HepG2 (cell line): ENCODE measurements around the gene NSMCE1. TPM values are rescaled to one million over a fixed set of nuclear protein-coding genes. Genes with fewer than 3 reads are reported as not detected.

Source experiments
- FOXM1 ChIP-seq: sonication (generic); formaldehyde crosslinking; IDR thresholded peaks from 2 replicates; pipeline ENCODE4 v1.5.0; 2020; ENCODE audit warnings: missing genetic modification reagents
- PRDM15 ChIP-seq: sonication (generic); formaldehyde crosslinking; IDR thresholded peaks from 2 replicates; pipeline ENCODE4 v1.4.0; 2020; ENCODE audit warnings: missing genetic modification reagents
- PRDM4 ChIP-seq: sonication (generic); formaldehyde crosslinking; IDR thresholded peaks from 2 replicates; pipeline ENCODE4 v1.9.0; 2021; ENCODE audit warnings: missing genetic modification reagents, borderline replicate concordance
- TCF12 ChIP-seq, 2 experiments: fragments of 450-650 bp in 1 of 2; sonication (generic) in 1 of 2; formaldehyde crosslinking in 1 of 2; IDR thresholded peaks; 2 replicates each; pipeline versions ENCODE4 v1.6.1 to v1.8.0; 2017 to 2022; ENCODE audit warnings: antibody characterized with exemption in 1 of 2, mild to moderate bottlenecking in 1 of 2, missing genetic modification reagents in 1 of 2, moderate library complexity in 1 of 2
- THAP11 ChIP-seq: IDR thresholded peaks from 2 replicates; pipeline ENCODE4 v1.6.1; 2016; ENCODE audit warnings: missing biosample characterization, missing genetic modification reagents
- THRA ChIP-seq: sonication (generic); formaldehyde crosslinking; IDR thresholded peaks from 2 replicates; pipeline ENCODE4 v1.4.0; 2020; ENCODE audit warnings: missing genetic modification reagents, borderline replicate concordance
- ZBTB14 ChIP-seq: sonication (generic); formaldehyde crosslinking; IDR thresholded peaks from 2 replicates; pipeline ENCODE4 v1.4.0; 2020; ENCODE audit warnings: missing genetic modification reagents
- ZBTB7B ChIP-seq: sonication (generic); formaldehyde crosslinking; IDR thresholded peaks from 2 replicates; pipeline ENCODE4 v1.4.0; 2020; ENCODE audit warnings: missing genetic modification reagents
- ZNF513 ChIP-seq: sonication (generic); formaldehyde crosslinking; conservative IDR thresholded peaks from 2 replicates; pipeline ENCODE4 v1.5.0; 2020; ENCODE audit warnings: missing genetic modification reagents
- ZNF609 ChIP-seq: sonication (generic); formaldehyde crosslinking; IDR thresholded peaks from 2 replicates; pipeline ENCODE4 v1.4.0; 2020; ENCODE audit warnings: mild to moderate bottlenecking, missing genetic modification reagents, borderline replicate concordance
- ZNF75D ChIP-seq: sonication (generic); formaldehyde crosslinking; IDR thresholded peaks from 2 replicates; pipeline ENCODE4 v1.8.1; 2023; ENCODE audit warnings: missing genetic modification reagents, mild to moderate bottlenecking, borderline replicate concordance
- polyA plus RNA-seq, 8 experiments: library from polyadenylated mRNA; depleted of rRNA in 3 of 8; stranded (reverse) in 7 of 8; unstranded in 1 of 8; fragments of >200 nt; fragmentation: Illumina TruSeq in 4 of 8; extraction: Trizol in 4 of 8; gene quantifications; 2 replicates each; pipeline versions ENCODE4 v1.2.1 to v1.2.3, GENCODE V29; 2011 to 2016; ENCODE audit warnings: low read depth in 4 of 8, missing spikeins in 1 of 8, mixed read lengths in 1 of 8; ENCODE audit not compliant: insufficient read depth in 1 of 8
- total RNA-seq, 5 experiments: library from RNA; depleted of rRNA; stranded (reverse); fragments of >200 nt; fragmentation: Illumina TruSeq; extraction: Trizol; gene quantifications; 2 replicates each; pipeline ENCODE4 v1.2.3, GENCODE V29; 2016; ENCODE audit warnings: low read depth in 1 of 5

The NSMCE1 gene
- total and polyA plus RNA-seq, 2 of the 13 experiments (the other 11 are each of a cell fraction or from before 2014, with no cell fraction given): 42.7 to 52.9 TPM

GRCh38 chr16:27273670-27274423 lies 5.3 kb upstream of the NSMCE1 start (continued):
- TF ChIP-seq ZNF609 (CRISPR knock-in tag) (peak; percentile 91), PRDM15 (peak; percentile 51; the same call in 1 of the 2 replicates), ZBTB7B (peak; percentile 100), THAP11 (CRISPR knock-in tag) (peak; percentile 84), ZNF75D (CRISPR knock-in tag) (no peak), ZBTB14 (no peak), FOXM1 (CRISPR knock-in tag) (no peak), THRA (peak; percentile 97), TCF12 (IDR thresholded peaks at IDR 0.05) (no peak), TCF12 (CRISPR knock-in tag; IDR thresholded peaks at IDR 0.05) (no peak), ZNF513 (CRISPR knock-in tag) (no peak), PRDM4 (CRISPR knock-in tag) (no peak)
